Stimulated activated naive CD4-positive, alpha-beta T cell (primary cell): ENCODE data around the gene TSPAN11.
"Not testable (repeated sequence)": the region's sequence is repeated elsewhere in the genome, so short reads cannot be mapped to it uniquely, and the experiment has no call there.

Source experiments
- DNase-seq, 6 experiments: peaks; one replicate each; lab custom pipeline; 2025; lab: John Stamatoyannopoulos, UW

The TSPAN11 gene

GRCh38 chr12:30926243-30927221, at the start of gene TSPAN11:
TSPAN11 (plus strand) TSS chr12:30926748; CDS start chr12:30953992, 27,244 bp downstream.
- no peak for DNase-seq

- DNase-seq, result no peak
Observed at GRCh38 chr12:30877105-30877875, 49.3 kb upstream of the TSPAN11 start.

- DNase-seq, result no peak
Observed at GRCh38 chr12:30878024-30878423, 48.5 kb upstream of the TSPAN11 start.

GRCh38 chr12:30880061-30880460, 46.5 kb upstream of the TSPAN11 start:
- DNase-seq, result no peak

- DNase-seq, result no peak
Observed at GRCh38 chr12:30880813-30881212, 45.7 kb upstream of the TSPAN11 start.

- no peak for DNase-seq
Observed at GRCh38 chr12:30882706-30883105, 43.8 kb upstream of the TSPAN11 start.

GRCh38 chr12:30884799-30885198, 41.7 kb upstream of the TSPAN11 start:
- DNase-seq, result no peak

GRCh38 chr12:30885321-30885720, 41.2 kb upstream of the TSPAN11 start:
- no peak for DNase-seq

- no peak for DNase-seq
Observed at GRCh38 chr12:30887226-30887625, 39.3 kb upstream of the TSPAN11 start.

GRCh38 chr12:30888241-30888640, 38.3 kb upstream of the TSPAN11 start:
- no peak for DNase-seq

- not testable (repeated sequence) for DNase-seq
Observed at GRCh38 chr12:30894531-30894930, 32.0 kb upstream of the TSPAN11 start.

- DNase-seq, result no peak
Observed at GRCh38 chr12:30896461-30896860, 30.1 kb upstream of the TSPAN11 start.

GRCh38 chr12:30898846-30899245, 27.7 kb upstream of the TSPAN11 start:
- DNase-seq, result no peak

- no peak for DNase-seq
Observed at GRCh38 chr12:30900351-30900750, 26.2 kb upstream of the TSPAN11 start.

- DNase-seq, result no peak
Observed at GRCh38 chr12:30902001-30902400, 24.5 kb upstream of the TSPAN11 start.

- no peak for DNase-seq
Observed at GRCh38 chr12:30902596-30902995, 24.0 kb upstream of the TSPAN11 start.

GRCh38 chr12:30905463-30906009, 21.0 kb upstream of the TSPAN11 start:
- no peak for DNase-seq

GRCh38 chr12:30908076-30908721, 18.3 kb upstream of the TSPAN11 start:
- DNase-seq, result no peak

GRCh38 chr12:30908722-30909348, 17.7 kb upstream of the TSPAN11 start:
- DNase-seq, result no peak

- DNase-seq, result no peak
Observed at GRCh38 chr12:30909349-30910037, 17.1 kb upstream of the TSPAN11 start.

GRCh38 chr12:30910038-30910350, 16.6 kb upstream of the TSPAN11 start:
- DNase-seq, result no peak
